Fibroblast of villous mesenchyme (primary cell): ENCODE data around the gene VASN. TPM values are rescaled to one million over a fixed set of nuclear protein-coding genes. Genes with fewer than 3 reads are reported as not detected.

Source experiments
- DNase-seq: peaks from one replicate; pipeline ENCODE4 v3.0.0-alpha.2; 2010; ENCODE audit warnings: low read depth
- H3K4me3 ChIP-seq: 2 replicates; pipeline ENCODE4 v1.5.1; 2011; ENCODE audit warnings: low read depth, mild to moderate bottlenecking, low read length
- CTCF ChIP-seq: IDR thresholded peaks from 2 replicates; pipeline ENCODE4 v1.5.1; 2012; ENCODE audit warnings: low read depth, mild to moderate bottlenecking, low read length; ENCODE audit not compliant: insufficient read depth
- total RNA-seq: library from RNA; depleted of rRNA; stranded (reverse); fragments of >200 nt; gene quantifications from 2 replicates; pipeline ENCODE4 v1.2.3, GENCODE V29; 2012

The VASN gene
- total RNA-seq, 1 donor, result 133 TPM

GRCh38 chr16:4362476-4363135, 9.0 kb upstream of the VASN start:
- DNase-seq, result no peak
- H3K4me3 ChIP-seq, result no peak overlapping the region
- TF ChIP-seq CTCF, result no peak

- DNase-seq, result no peak
- no peak for TF ChIP-seq CTCF
- H3K4me3 ChIP-seq, result no peak overlapping the region
These were observed 7.2 kb upstream of the VASN start for GRCh38 chr16:4364196-4365013.

GRCh38 chr16:4365014-4365406, 6.6 kb upstream of the VASN start:
- H3K4me3 ChIP-seq, result no peak overlapping the region
- TF ChIP-seq CTCF, result no peak
- no peak for DNase-seq

- no peak for DNase-seq
- H3K4me3 ChIP-seq, result no peak overlapping the region
- no peak for TF ChIP-seq CTCF
These were observed 6.0 kb upstream of the VASN start for GRCh38 chr16:4365615-4366014.

GRCh38 chr16:4366016-4366415, 5.6 kb upstream of the VASN start:
- no peak for DNase-seq
- H3K4me3 ChIP-seq, result no peak overlapping the region
- TF ChIP-seq CTCF, result no peak

GRCh38 chr16:4367393-4367856, 4.2 kb upstream of the VASN start:
- no peak for DNase-seq
- TF ChIP-seq CTCF, result no peak

More at GRCh38 chr16:4367393-4367856, 4.2 kb upstream of the VASN start:
- H3K4me3 ChIP-seq, result no peak overlapping the region
